ACC112 (cell line): ENCODE measurements around the gene PLEKHF1.
"Not testable (repeated sequence)": the region's sequence is repeated elsewhere in the genome, so short reads cannot be mapped to it uniquely, and the experiment has no call there.

Experiments
- H2AFZ ChIP-seq: fragments of 200-600 bp; sonication (generic); one replicate; pipeline ENCODE4 v1.6.0; 2017; ENCODE audit warnings: antibody characterized with exemption, low read length; ENCODE audit not compliant: unreplicated experiment
- H3K27ac ChIP-seq: fragments of 200-600 bp; sonication (generic); 2 replicates; pipeline ENCODE4 v1.5.1; 2014; ENCODE audit warnings: low read depth, mild to moderate bottlenecking, antibody characterized with exemption, low read length, moderate library complexity
- H3K27me3 ChIP-seq: fragments of 200-600 bp; sonication (generic); 2 replicates; pipeline ENCODE4 v1.6.1; 2014; ENCODE audit warnings: mild to moderate bottlenecking, antibody characterized with exemption, low read length, moderate library complexity, mixed read lengths; ENCODE audit not compliant: insufficient read depth
- H3K36me3 ChIP-seq: fragments of 200-600 bp; sonication (generic); 2 replicates; pipeline ENCODE4 v1.6.1; 2016; ENCODE audit warnings: mild to moderate bottlenecking, antibody characterized with exemption, low read length, moderate library complexity, mixed read lengths; ENCODE audit not compliant: insufficient read depth
- H3K4me1 ChIP-seq: fragments of 200-600 bp; sonication (generic); one replicate; pipeline ENCODE4 v1.6.1; 2016; ENCODE audit warnings: low read length, mixed read lengths; ENCODE audit not compliant: insufficient read depth, unreplicated experiment, control insufficient read depth
- H3K4me3 ChIP-seq: fragments of 200-600 bp; sonication (generic); 2 replicates; pipeline ENCODE4 v1.5.1; 2014; ENCODE audit warnings: mild to moderate bottlenecking, low read depth, low read length
- H3K79me2 ChIP-seq: fragments of 200-600 bp; sonication (generic); one replicate; pipeline ENCODE4 v1.6.0; 2016; ENCODE audit warnings: low read length; ENCODE audit not compliant: control insufficient read depth, unreplicated experiment, insufficient read depth

The PLEKHF1 gene

DNA sequence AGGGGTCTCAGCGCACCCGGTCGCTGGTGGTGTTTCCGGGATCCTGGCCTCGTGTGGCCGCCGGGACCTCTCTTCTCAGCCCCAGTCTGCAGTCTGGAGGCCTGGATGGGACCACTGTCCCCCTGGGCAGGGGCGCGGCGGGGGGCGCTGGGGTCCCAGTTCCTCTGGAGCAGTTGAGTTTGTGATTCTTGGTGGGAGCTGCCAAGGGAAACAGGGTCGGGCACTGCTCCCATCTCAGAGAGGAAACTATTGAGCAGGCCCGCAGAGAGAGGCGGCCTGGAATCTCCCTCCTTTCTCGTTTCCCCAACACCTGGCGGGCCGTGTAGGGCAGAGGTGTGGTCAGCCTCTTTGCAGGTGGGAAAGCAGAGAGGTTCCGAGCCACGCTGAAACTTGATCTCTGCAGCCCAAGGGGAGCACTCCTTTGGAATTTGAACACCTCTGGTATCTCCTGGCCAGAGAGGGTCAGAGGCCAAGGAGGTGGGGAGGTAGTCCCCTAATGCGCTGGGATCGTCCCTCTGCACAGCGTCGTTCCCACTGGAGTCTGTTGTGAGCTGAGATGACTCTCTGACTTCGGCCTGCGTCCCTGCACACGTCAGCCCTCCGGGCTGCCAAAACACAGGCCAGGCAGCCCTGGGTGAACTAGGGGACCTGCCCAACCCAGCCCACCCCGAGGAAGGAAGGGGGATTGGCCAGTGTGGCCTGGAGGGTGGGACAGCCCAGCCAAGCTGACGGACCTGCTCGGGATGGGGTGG lies 741 bp downstream of the PLEKHF1 start:
- Histone ChIP-seq H3K27me3 (no peaks in the 10 kb centered on the region), H2AFZ (peak overlapping the region; percentile 87), H3K4me1 (peaks cover 31% of the 10 kb centered on the region), H3K4me3 (peak overlapping the region; percentile 91), H3K36me3 (no peaks in the 10 kb centered on the region), H3K79me2 (peaks cover 6% of the 10 kb centered on the region), H3K27ac (peak overlapping the region; percentile 79)

DNA sequence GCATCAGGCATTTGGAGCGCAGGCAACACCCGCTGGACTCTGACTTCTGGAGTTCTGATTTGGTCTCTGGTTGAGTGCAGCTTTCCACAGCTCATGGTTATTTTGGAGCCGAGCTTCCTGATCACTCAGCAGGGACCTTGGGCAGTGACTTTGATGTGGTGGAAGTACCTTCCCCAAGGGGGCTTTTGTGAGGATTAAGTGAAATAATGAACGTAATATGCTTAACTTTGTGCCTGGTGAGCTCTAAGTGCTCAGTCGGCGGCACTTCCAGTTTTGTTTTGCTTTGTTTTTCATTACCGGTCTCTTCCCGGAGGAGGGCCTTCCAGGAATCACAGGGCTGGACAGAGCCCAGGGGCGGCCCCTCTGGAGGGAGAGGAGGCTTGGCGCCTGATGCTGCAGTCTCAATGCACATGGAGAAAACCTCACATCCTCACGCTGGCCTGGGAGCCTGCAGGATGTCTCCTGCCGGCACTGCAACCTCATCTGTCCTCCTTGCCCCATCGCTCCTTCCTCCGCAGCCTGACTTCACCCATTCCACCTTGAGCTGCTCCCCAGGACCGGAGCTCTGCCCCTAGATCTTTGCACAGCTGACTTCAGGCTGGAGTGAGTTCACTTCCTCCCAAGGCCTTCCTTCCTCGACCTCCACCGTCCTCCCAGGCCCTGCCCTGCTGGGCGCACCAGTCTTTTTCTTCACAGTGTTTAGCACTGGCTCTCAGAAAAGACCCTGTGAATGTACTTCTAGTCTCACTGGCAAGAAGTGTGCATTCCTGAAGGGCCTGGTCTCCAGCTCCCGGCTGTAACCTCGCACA lies 1.5 kb downstream of the PLEKHF1 start:
- Histone ChIP-seq H3K27me3 (no peaks in the 10 kb centered on the region), H3K79me2 (peaks cover 6% of the 10 kb centered on the region), H3K36me3 (no peaks in the 10 kb centered on the region), H2AFZ (peak overlapping the region; percentile 87), H3K27ac (peak overlapping the region; percentile 79), H3K4me3 (peak overlapping the region; percentile 91), H3K4me1 (peaks cover 35% of the 10 kb centered on the region)

DNA sequence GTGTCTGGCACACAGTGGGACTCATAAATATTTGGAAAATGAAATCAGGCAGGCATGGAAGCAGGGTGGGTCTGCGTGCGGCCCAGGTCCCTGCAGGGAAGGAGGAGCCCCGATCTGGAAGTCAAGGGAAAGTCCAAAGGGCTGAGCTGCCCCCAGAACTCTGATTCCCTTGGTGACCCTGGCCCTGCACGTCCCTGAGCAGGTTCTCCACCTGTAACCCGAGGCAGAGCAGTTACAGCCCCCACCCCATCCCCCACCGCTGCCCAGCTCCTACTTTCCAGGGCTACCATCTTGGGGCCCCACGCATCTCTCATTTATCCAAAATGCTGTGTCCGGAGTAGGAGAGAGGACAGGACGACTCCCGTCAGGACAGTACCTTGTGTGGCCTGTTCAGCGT lies 2.1 kb downstream of the PLEKHF1 start:
- Histone ChIP-seq H3K4me1 (peaks cover 33% of the 10 kb centered on the region), H3K27me3 (no peaks in the 10 kb centered on the region), H2AFZ (peak overlapping the region; percentile 55), H3K36me3 (no peaks in the 10 kb centered on the region), H3K27ac (peak overlapping the region; percentile 79; the same call in 1 of the 2 replicates), H3K4me3 (peak overlapping the region; percentile 91), H3K79me2 (peaks cover 7% of the 10 kb centered on the region)

DNA sequence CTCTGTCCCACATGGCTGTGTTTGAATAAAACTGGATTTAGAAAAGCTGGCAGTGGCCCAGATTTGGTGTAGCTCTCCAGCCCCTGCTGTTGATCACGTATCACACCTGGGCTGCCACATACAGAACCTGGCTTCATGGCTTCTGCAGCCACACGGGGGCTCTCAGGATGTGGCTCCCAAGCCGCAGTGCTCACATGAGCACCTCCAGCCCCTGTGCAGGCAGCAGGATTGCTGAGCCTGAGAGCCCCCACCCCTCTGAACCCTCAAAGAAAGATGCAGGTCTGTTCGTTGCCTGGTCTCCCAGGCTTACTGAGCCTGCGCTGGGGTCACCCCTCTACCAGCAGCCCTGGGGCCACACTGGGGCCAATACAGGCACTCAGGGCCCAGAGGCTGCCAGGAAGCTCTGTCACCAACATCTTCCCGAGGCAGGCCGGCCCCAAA lies 2.7 kb downstream of the PLEKHF1 start:
- Histone ChIP-seq H3K4me3 (no peak overlapping the region), H3K79me2 (peaks cover 9% of the 10 kb centered on the region), H3K27me3 (no peaks in the 10 kb centered on the region), H3K36me3 (no peaks in the 10 kb centered on the region), H3K4me1 (peaks cover 29% of the 10 kb centered on the region), H2AFZ (no peak overlapping the region), H3K27ac (no peak overlapping the region)

DNA sequence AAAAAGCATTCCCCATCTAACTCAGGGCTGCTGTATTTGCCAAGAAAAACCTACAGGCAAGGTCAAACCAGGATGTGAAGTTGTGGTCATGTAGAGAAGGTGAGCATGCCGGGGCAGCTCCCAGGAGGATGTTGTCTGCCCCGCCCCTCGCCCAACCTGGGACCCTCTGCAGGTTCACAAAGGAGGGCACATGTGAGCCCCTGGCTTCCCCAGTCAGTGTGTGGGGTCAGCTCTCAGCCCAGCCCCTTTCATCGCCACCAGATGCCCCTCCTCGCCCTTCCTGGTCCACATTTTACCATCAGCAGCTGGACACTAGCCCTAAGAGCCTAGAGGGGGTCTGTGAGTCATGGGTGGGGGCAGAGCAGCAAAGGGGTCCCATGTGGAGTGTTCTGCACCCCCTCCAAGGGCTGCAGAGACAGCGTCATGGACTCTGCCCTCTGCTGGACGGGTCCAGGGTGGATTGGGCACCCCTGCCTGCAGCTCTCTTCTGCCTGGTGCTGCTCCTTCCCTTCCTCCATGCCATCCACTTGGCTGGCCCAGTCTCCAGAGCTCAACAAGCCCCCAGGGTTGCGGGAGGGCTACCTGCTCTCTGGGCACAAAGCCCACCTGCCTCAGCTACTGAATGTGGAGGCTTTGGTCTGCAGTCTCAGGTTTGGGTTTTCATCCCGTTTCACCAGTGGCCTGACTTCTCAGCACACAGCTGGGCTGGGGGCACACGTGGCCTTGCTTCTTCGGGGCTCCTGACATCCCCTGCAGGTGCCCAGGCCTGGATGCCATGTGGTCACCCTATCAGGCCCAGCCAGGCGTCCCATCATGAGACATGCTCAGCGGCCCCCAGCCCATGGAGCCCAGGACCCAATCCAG lies 3.7 kb downstream of the PLEKHF1 start:
- Histone ChIP-seq H3K27me3 (no peaks in the 10 kb centered on the region), H2AFZ (no peak overlapping the region), H3K4me3 (no peak overlapping the region), H3K36me3 (no peaks in the 10 kb centered on the region), H3K79me2 (peaks cover 9% of the 10 kb centered on the region), H3K27ac (no peak overlapping the region), H3K4me1 (peaks cover 24% of the 10 kb centered on the region)

DNA sequence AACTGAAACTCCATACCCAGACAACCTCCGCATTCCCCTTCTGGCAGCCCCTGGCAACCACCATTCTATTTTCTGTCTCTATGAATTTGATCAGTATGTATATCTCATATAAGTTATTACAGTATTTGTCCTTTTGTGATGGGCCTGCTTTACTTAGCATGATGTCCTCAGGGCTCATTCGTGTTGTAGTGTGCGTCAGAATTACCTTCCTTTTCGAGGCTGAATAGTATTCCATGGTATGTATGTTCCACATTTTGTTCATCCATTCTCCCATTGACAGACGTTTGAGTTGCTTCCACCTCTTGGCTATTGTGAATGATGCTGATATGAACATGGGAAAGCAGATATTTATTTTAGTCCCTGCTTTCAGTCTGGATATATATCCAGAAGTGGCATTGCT lies 5.0 kb downstream of the PLEKHF1 start:
- no peaks in the 10 kb centered on the region for H3K27me3 ChIP-seq
- H2AFZ ChIP-seq = no peak overlapping the region
- H3K79me2 ChIP-seq = peaks cover 9% of the 10 kb centered on the region
- no peak overlapping the region for H3K4me3 ChIP-seq
- H3K4me1 ChIP-seq = peaks cover 24% of the 10 kb centered on the region
- no peaks in the 10 kb centered on the region for H3K36me3 ChIP-seq
- H3K27ac ChIP-seq = no peak overlapping the region

DNA sequence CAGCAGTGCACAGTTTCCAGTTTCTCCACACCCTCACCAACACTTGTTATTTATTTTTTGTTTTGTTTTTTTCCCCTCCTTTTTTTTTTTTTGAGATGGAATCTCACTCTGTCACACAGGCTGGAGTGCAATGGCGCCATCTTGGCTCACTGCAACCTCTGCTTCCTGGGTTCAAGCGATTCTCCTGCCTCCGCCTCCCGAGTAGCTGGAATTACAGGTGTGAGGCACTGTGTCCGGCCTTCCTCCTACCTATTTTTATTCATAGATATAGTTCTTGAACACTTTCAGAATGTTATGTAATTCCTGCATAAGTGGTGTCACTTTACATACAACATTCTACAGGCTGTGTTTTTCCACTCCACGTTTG lies 5.7 kb downstream of the PLEKHF1 start:
- not testable (repeated sequence) for H3K36me3 ChIP-seq, H3K27ac ChIP-seq, H3K79me2 ChIP-seq, H3K4me3 ChIP-seq, H2AFZ ChIP-seq, H3K27me3 ChIP-seq
- peaks cover 24% of the 10 kb centered on the region for H3K4me1 ChIP-seq

DNA sequence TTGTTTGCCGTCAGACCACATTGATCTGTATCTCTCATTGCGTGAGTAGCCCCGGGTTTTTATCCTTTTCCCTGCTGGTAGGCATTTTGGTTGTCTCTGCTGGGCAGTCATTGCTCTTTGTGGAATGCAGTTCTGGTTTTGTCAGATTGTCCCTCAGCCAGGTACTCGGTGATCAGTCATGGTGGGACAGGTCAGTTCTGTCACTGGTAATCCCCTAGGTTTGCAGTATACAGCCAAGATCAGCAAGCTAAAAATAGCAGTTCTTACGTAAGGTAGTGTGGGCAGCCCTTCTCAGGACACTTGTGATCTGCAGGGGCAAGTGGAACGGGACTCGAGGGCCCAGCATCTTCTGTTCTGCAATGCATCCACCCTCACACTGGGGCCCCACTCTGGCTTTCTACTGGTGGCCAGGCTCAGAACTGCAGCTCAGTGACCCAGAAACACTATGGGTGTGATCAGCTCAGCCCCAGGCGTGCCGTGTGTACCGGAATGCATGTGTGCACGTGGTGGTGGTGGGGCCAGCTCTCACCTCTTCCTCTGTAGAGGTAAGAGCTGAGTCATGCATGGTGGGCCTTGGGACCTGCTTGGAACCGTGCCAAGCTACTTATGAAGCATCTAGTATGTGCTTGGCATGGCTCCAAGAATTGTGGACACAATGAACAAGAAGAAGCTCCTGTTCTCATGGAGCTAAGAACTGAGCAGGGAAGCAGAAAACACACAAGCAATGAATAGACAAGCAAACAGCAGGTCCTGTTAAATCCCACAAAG lies 6.3 kb downstream of the PLEKHF1 start:
- Histone ChIP-seq H3K4me1 (peaks cover 24% of the 10 kb centered on the region), H3K79me2 (peaks cover 9% of the 10 kb centered on the region), H3K27me3 (no peaks in the 10 kb centered on the region), H3K36me3 (no peaks in the 10 kb centered on the region), H2AFZ (no peak overlapping the region), H3K4me3 (no peak overlapping the region), H3K27ac (no peak overlapping the region)

DNA sequence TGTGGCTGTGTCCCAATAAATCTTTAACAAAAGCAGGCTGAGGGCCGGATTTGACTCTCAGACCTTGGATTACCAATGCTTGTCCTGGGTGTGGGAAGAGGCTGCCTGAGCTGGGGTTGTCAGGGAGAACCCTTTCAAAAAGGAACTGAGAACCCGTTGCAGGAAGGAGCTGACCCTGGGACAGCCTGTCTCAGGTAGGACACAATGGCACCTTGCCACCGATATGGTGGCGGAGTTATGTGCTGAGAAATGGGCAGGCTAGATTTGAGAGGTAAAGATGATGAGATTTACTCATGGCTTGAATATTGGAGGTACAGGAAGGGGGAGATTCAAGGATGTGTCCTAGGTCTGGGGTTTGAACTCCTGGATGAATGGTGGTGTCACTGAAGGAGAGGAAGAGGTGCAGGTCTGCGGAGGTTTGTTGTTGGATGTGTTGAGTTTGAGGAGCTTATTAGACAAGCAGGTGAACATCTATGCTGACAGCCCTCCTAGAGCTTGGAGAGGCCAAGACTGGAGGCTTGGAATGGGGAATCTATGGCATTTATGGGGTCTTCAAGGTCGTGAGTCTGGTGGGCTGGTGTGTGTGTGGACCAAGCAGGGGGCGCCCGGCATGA lies 7.2 kb downstream of the PLEKHF1 start:
- H3K36me3 ChIP-seq = no peaks in the 10 kb centered on the region
- no peak overlapping the region for H3K27ac ChIP-seq
- H3K79me2 ChIP-seq = peaks cover 9% of the 10 kb centered on the region
- peaks cover 18% of the 10 kb centered on the region for H3K4me1 ChIP-seq
- H3K4me3 ChIP-seq = no peak overlapping the region
- H3K27me3 ChIP-seq = no peaks in the 10 kb centered on the region
- no peak overlapping the region for H2AFZ ChIP-seq
